ENCODE results near the gene HK2.
"Not testable (repeated sequence)": the region's sequence is repeated elsewhere in the genome, so short reads cannot be mapped to it uniquely, and the experiment has no call there.

HK2 gene

GRCh38 chr2:74831693-74832530 lies 2.0 kb upstream of the HK2 start:
- DNase-seq, result no peak
- Histone ChIP-seq H3K27me3 (ENCODE audit: insufficient read depth, low read depth, severe bottlenecking) (no peaks in the 10 kb centered on the region), H3K9me3 (ENCODE audit: severe bottlenecking) (no peaks in the 10 kb centered on the region), H3K4me3 (ENCODE audit: low read depth, low read length) (no peak overlapping the region), H3K27ac (no peak overlapping the region), H3K36me3 (no peaks in the 10 kb centered on the region)
- TF ChIP-seq CTCF (IDR thresholded peaks at IDR 0.05; ENCODE audit: low read depth, low read length), result no peak

GRCh38 chr2:74834234-74834791 lies 386 bp downstream of the HK2 start:
- not testable (repeated sequence) for H3K36me3 ChIP-seq; H3K27me3 ChIP-seq (ENCODE audit: insufficient read depth, low read depth, severe bottlenecking); H3K9me3 ChIP-seq (ENCODE audit: severe bottlenecking)
- Histone ChIP-seq H3K4me3 (ENCODE audit: low read depth, low read length) (peak overlapping the region; percentile 89), H3K27ac (peak overlapping the region; percentile 74)
- DNase-seq, result peak; percentile 39

GRCh38 chr2:74834792-74835755 lies 1.1 kb downstream of the HK2 start:
- peak; percentile 77 for DNase-seq
- Histone ChIP-seq H3K9me3 (ENCODE audit: severe bottlenecking) (no peaks in the 10 kb centered on the region), H3K27me3 (ENCODE audit: insufficient read depth, low read depth, severe bottlenecking) (no peaks in the 10 kb centered on the region), H3K4me3 (ENCODE audit: low read depth, low read length) (peak overlapping the region; percentile 89), H3K36me3 (peaks cover 7% of the 10 kb centered on the region; the same call in 1 of the 2 replicates), H3K27ac (peak overlapping the region; percentile 74)
- TF ChIP-seq CTCF (IDR thresholded peaks at IDR 0.05; ENCODE audit: low read depth, low read length), result no peak

- no peak overlapping the region for H3K27ac ChIP-seq
- TF ChIP-seq CTCF (IDR thresholded peaks at IDR 0.05; ENCODE audit: low read depth, low read length), result peak; percentile 73
- DNase-seq, result peak; percentile 48
These were observed 2.1 kb downstream of the HK2 start for GRCh38 chr2:74835831-74836674.

GRCh38 chr2:74836675-74837401 lies 2.9 kb downstream of the HK2 start:
- TF ChIP-seq CTCF (IDR thresholded peaks at IDR 0.05; ENCODE audit: low read depth, low read length), result no peak
- Histone ChIP-seq H3K36me3 (peaks cover 7% of the 10 kb centered on the region; the same call in 1 of the 2 replicates), H3K27ac (no peak overlapping the region), H3K27me3 (ENCODE audit: insufficient read depth, low read depth, severe bottlenecking) (no peaks in the 10 kb centered on the region), H3K4me3 (ENCODE audit: low read depth, low read length) (peak overlapping the region; percentile 89), H3K9me3 (ENCODE audit: severe bottlenecking) (no peaks in the 10 kb centered on the region)
- DNase-seq, result no peak

More at GRCh38 chr2:74835831-74836674, 2.1 kb downstream of the HK2 start:
- H3K36me3 ChIP-seq, result peaks cover 7% of the 10 kb centered on the region; the same call in 1 of the 2 replicates
- H3K27me3 ChIP-seq (ENCODE audit: insufficient read depth, low read depth, severe bottlenecking), result no peaks in the 10 kb centered on the region
- H3K4me3 ChIP-seq (ENCODE audit: low read depth, low read length), result peak overlapping the region; percentile 89
- no peaks in the 10 kb centered on the region for H3K9me3 ChIP-seq (ENCODE audit: severe bottlenecking)

All from WERI-Rb-1 (cell line).